Vagina (tissue), 2 donors: Measurements from ENCODE around the gene PNLIPRP2. TPM values are rescaled to one million over a fixed set of nuclear protein-coding genes. Genes with fewer than 3 reads are reported as not detected.

Experiments
- DNase-seq, 2 donors: peaks; one replicate each; pipeline ENCODE4 v3.0.0-alpha.2; 2017; ENCODE audit errors: extremely low spot score in 2 of 2
- H3K27ac ChIP-seq: fragments of 200-600 bp; sonication (generic); one replicate; pipeline ENCODE4 v1.5.1; 2019
- H3K27me3 ChIP-seq: fragments of 200-600 bp; sonication (generic); one replicate; pipeline ENCODE4 v1.5.1; 2019
- H3K36me3 ChIP-seq, 2 donors: fragments of 200-600 bp; sonication (generic); one replicate each; pipeline ENCODE4 v1.5.1; 2017 to 2019
- H3K4me1 ChIP-seq: fragments of 200-600 bp; sonication (generic); one replicate; pipeline ENCODE4 v1.5.1; 2019
- H3K4me3 ChIP-seq, 2 donors: fragments of 200-600 bp; sonication (generic); 1 replicate in 1 of 2; 2 replicates in 1 of 2; pipeline ENCODE4 v1.5.1; 2016 to 2019
- H3K9me3 ChIP-seq: fragments of 200-600 bp; sonication (generic); one replicate; pipeline ENCODE4 v1.5.1; 2019
- CTCF ChIP-seq, 3 experiments: fragments of 450-650 bp in 2 of 3; fragments of 200-600 bp in 1 of 3; sonication (generic) in 1 of 3; IDR thresholded peaks; one replicate each; pipeline ENCODE4 v1.5.1; 2017 to 2019; ENCODE audit warnings: antibody characterized with exemption in 3 of 3, mild to moderate bottlenecking in 2 of 3, moderate library complexity in 2 of 3
- POLR2A ChIP-seq, 2 donors: fragments of 450-650 bp; IDR thresholded peaks; one replicate each; pipeline ENCODE4 v1.6.1; 2017; ENCODE audit warnings: antibody characterized with exemption in 2 of 2, mild to moderate bottlenecking in 2 of 2, moderate library complexity in 2 of 2
- POLR2AphosphoS5 ChIP-seq, 2 donors: sonication (generic); formaldehyde crosslinking; IDR thresholded peaks; one replicate each; pipeline ENCODE4 v1.9.0; 2017; ENCODE audit warnings: antibody characterized with exemption in 2 of 2, mild to moderate bottlenecking in 2 of 2, low read depth in 1 of 2; ENCODE audit not compliant: insufficient read depth in 1 of 2
- intact Hi-C: fragments of 100-400 bp; cut with DNase I; formaldehyde crosslinking; loops from one replicate; pipeline ENCODE4 v1.15.1; 2023
- total RNA-seq: library from RNA; depleted of rRNA; stranded (reverse); fragments of >200 nt; gene quantifications from one replicate; pipeline ENCODE4 v1.2.3, GENCODE V29; 2016

Gene PNLIPRP2
- total RNA-seq, 1 donor from 2014 or later, result not detected

- Histone ChIP-seq H3K27me3 (no peaks in the 10 kb centered on the region), H3K36me3 (peaks cover 0 to 5% of the 10 kb centered on the region in 2 donors), H3K4me1 (no peaks in the 10 kb centered on the region), H3K27ac (no peak overlapping the region), H3K9me3 (no peaks in the 10 kb centered on the region), H3K4me3 (no peak overlapping the region)
- intact Hi-C loops, result no loop called here
- TF ChIP-seq POLR2AphosphoS5 (IDR thresholded peaks at IDR 0.05; ENCODE audit: insufficient read depth in 1 of 2, low read depth in 1 of 2) (no peak), CTCF (IDR thresholded peaks at IDR 0.05) (no peak), POLR2A (IDR thresholded peaks at IDR 0.05) (no peak)
- no peak for DNase-seq
Observed at GRCh38 chr10:116676633-116677032, 55.9 kb downstream of the PNLIPRP2 start.

GRCh38 chr10:116679351-116679750 is 58.6 kb downstream of the PNLIPRP2 start:
- Histone ChIP-seq H3K27me3 (no peaks in the 10 kb centered on the region), H3K36me3 (peaks cover 0 to 5% of the 10 kb centered on the region in 2 donors), H3K9me3 (no peaks in the 10 kb centered on the region), H3K4me1 (peaks cover 5% of the 10 kb centered on the region), H3K27ac (no peak overlapping the region), H3K4me3 (no peak overlapping the region)
- TF ChIP-seq POLR2AphosphoS5 (IDR thresholded peaks at IDR 0.05; ENCODE audit: insufficient read depth in 1 of 2, low read depth in 1 of 2) (no peak), POLR2A (IDR thresholded peaks at IDR 0.05) (no peak), CTCF (IDR thresholded peaks at IDR 0.05) (no peak)
- intact Hi-C loops, result no loop called here
- no peak for DNase-seq

- Histone ChIP-seq H3K27ac (no peak overlapping the region), H3K27me3 (no peaks in the 10 kb centered on the region), H3K4me3 (no peak overlapping the region), H3K36me3 (no peaks in the 10 kb centered on the region), H3K4me1 (peaks cover 12% of the 10 kb centered on the region), H3K9me3 (no peaks in the 10 kb centered on the region)
- DNase-seq, result no peak
- TF ChIP-seq POLR2A (IDR thresholded peaks at IDR 0.05), result no peak
- TF ChIP-seq CTCF (IDR thresholded peaks at IDR 0.05), result no peak
- TF ChIP-seq POLR2AphosphoS5 (IDR thresholded peaks at IDR 0.05; ENCODE audit: insufficient read depth in 1 of 2, low read depth in 1 of 2), result no peak
- intact Hi-C loops, result loop anchor here (5.0 kb wide), 1 partner anchor 104 kb away; no protein-coding TSS in a partner anchor
Observed at GRCh38 chr10:116683166-116683565, 62.4 kb downstream of the PNLIPRP2 start.

GRCh38 chr10:116683821-116684220 is 63.1 kb downstream of the PNLIPRP2 start:
- no peak for DNase-seq
- no peaks in the 10 kb centered on the region for H3K36me3 ChIP-seq
- intact Hi-C loops, result loop anchor here (5.0 kb wide), 1 partner anchor 103 kb away; no protein-coding TSS in a partner anchor
- H3K9me3 ChIP-seq, result no peaks in the 10 kb centered on the region
- H3K27me3 ChIP-seq, result no peaks in the 10 kb centered on the region
- H3K4me1 ChIP-seq, result peaks cover 17% of the 10 kb centered on the region
- TF ChIP-seq POLR2AphosphoS5 (IDR thresholded peaks at IDR 0.05; ENCODE audit: insufficient read depth in 1 of 2, low read depth in 1 of 2), result no peak
- TF ChIP-seq POLR2A (IDR thresholded peaks at IDR 0.05), result no peak
- TF ChIP-seq CTCF (IDR thresholded peaks at IDR 0.05), result no peak
- H3K4me3 ChIP-seq, result no peak overlapping the region
- no peak overlapping the region for H3K27ac ChIP-seq

- no peak for DNase-seq
- H3K27ac ChIP-seq, result no peak overlapping the region
- H3K4me3 ChIP-seq, result no peak overlapping the region
- H3K4me1 ChIP-seq, result peaks cover 26% of the 10 kb centered on the region
- no peak for TF ChIP-seq POLR2A (IDR thresholded peaks at IDR 0.05)
- no peak for TF ChIP-seq CTCF (IDR thresholded peaks at IDR 0.05)
- no peak for TF ChIP-seq POLR2AphosphoS5 (IDR thresholded peaks at IDR 0.05; ENCODE audit: insufficient read depth in 1 of 2, low read depth in 1 of 2)
- no peaks in the 10 kb centered on the region for H3K9me3 ChIP-seq
- intact Hi-C loops, result loop anchor here (5.0 kb wide), 1 partner anchor 103 kb away; no protein-coding TSS in a partner anchor
- H3K27me3 ChIP-seq, result no peaks in the 10 kb centered on the region
- H3K36me3 ChIP-seq, result no peaks in the 10 kb centered on the region
Observed at GRCh38 chr10:116684781-116685180, 64.0 kb downstream of the PNLIPRP2 start.
